ENCODE measurements around the gene ZNFX1.

ZNFX1 gene

GRCh38 chr20:49278818-49279676, 1.2 kb upstream of the ZNFX1 start:
- DNase-seq (ENCODE audit: low spot score): peak; percentile 19

GRCh38 chr20:49277786-49278035, 146 bp downstream of the ZNFX1 start:
- no peak for DNase-seq (ENCODE audit: low spot score)

- DNase-seq (ENCODE audit: low spot score): peak; percentile 33
Measured at GRCh38 chr20:49276961-49277785, 684 bp downstream of the ZNFX1 start.

- peak; percentile 57 for DNase-seq (ENCODE audit: low spot score)
Measured at GRCh38 chr20:49276161-49276960, 1.5 kb downstream of the ZNFX1 start.

- no peak for DNase-seq (ENCODE audit: low spot score)
Measured at GRCh38 chr20:49275636-49276035, 2.2 kb downstream of the ZNFX1 start.

GRCh38 chr20:49275216-49275615, 2.6 kb downstream of the ZNFX1 start:
- DNase-seq (ENCODE audit: low spot score): no peak

- no peak for DNase-seq (ENCODE audit: low spot score)
Measured at GRCh38 chr20:49273696-49274277, 4.1 kb downstream of the ZNFX1 start.

- no peak for DNase-seq (ENCODE audit: low spot score)
Measured at GRCh38 chr20:49272654-49273053, 5.2 kb downstream of the ZNFX1 start.

GRCh38 chr20:49270736-49271135, 7.1 kb downstream of the ZNFX1 start:
- DNase-seq (ENCODE audit: low spot score): no peak

- peak; percentile 79 for DNase-seq (ENCODE audit: low spot score)
Measured at GRCh38 chr20:49270177-49270576, 7.7 kb downstream of the ZNFX1 start.

- no peak for DNase-seq (ENCODE audit: low spot score)
Measured at GRCh38 chr20:49268600-49269365, 9.1 kb downstream of the ZNFX1 start.

GRCh38 chr20:49267327-49267726, 10.5 kb downstream of the ZNFX1 start:
- no peak for DNase-seq (ENCODE audit: low spot score)

- no peak for DNase-seq (ENCODE audit: low spot score)
Measured at GRCh38 chr20:49262444-49262843, 15.4 kb downstream of the ZNFX1 start.

- no peak for DNase-seq (ENCODE audit: low spot score)
Measured at GRCh38 chr20:49261173-49261572, 16.7 kb downstream of the ZNFX1 start.

GRCh38 chr20:49260218-49260617, 17.6 kb downstream of the ZNFX1 start:
- no peak for DNase-seq (ENCODE audit: low spot score)

GRCh38 chr20:49259799-49260198, 18.1 kb downstream of the ZNFX1 start:
- no peak for DNase-seq (ENCODE audit: low spot score)

GRCh38 chr20:49259284-49259683, 18.6 kb downstream of the ZNFX1 start:
- no peak for DNase-seq (ENCODE audit: low spot score)

GRCh38 chr20:49256261-49256660, 21.6 kb downstream of the ZNFX1 start:
- DNase-seq (ENCODE audit: low spot score): no peak

- DNase-seq (ENCODE audit: low spot score): no peak
Measured at GRCh38 chr20:49252556-49253350, 25.1 kb downstream of the ZNFX1 start.

- DNase-seq (ENCODE audit: low spot score): no peak
Measured at GRCh38 chr20:49248879-49249665, 28.8 kb downstream of the ZNFX1 start.
